Sciatic nerve (tissue), 2 donors: Measurements from ENCODE around the gene LIX1. TPM values are rescaled to one million over a fixed set of nuclear protein-coding genes. Genes with fewer than 3 reads are reported as not detected.

Experiments
- ATAC-seq: fragments of 200-7000 bp; cut with Tn5 transposase; one replicate; pipeline ENCODE4 v1.9.1; 2020; ENCODE audit warnings: mild to moderate bottlenecking, moderate library complexity
- DNase-seq: peaks from one replicate; pipeline ENCODE4 v3.0.0-alpha.2; 2020; ENCODE audit warnings: low spot score
- intact Hi-C: fragments of 100-400 bp; cut with DNase I; formaldehyde crosslinking; loops from one replicate; pipeline ENCODE4 v1.14.2; 2022
- total RNA-seq: library from RNA; stranded (reverse); fragmentation: NEBNext Ultra II Directional; extraction: Animal tissue kit (Norgen Biotek cat#: 25700); gene quantifications from one replicate; pipeline ENCODE4 v1.2.1, GENCODE V29; 2021
- donor health status: DM: no; HTN: no; CAD: no.
- donor health status: DM: no; HTN: no; CAD: no.

Gene LIX1
- total RNA-seq, 1 donor from 2014 or later, result not detected

- intact Hi-C loops, result no loop called here
- ATAC-seq, result no peak
- DNase-seq, result no peak
Measured at GRCh38 chr5:97111616-97112015, 30.8 kb downstream of the LIX1 start.

GRCh38 chr5:97111004-97111403 is 31.4 kb downstream of the LIX1 start:
- intact Hi-C loops, result no loop called here
- DNase-seq (no peak), ATAC-seq (no peak)

GRCh38 chr5:97107318-97107717 is 35.1 kb downstream of the LIX1 start:
- intact Hi-C loops, result no loop called here
- ATAC-seq (no peak), DNase-seq (no peak)

- intact Hi-C loops, result no loop called here
- ATAC-seq (no peak), DNase-seq (no peak)
Measured at GRCh38 chr5:97106216-97106581, 36.2 kb downstream of the LIX1 start.

GRCh38 chr5:97105501-97106215 is 36.8 kb downstream of the LIX1 start:
- ATAC-seq (no peak), DNase-seq (no peak)
- intact Hi-C loops, result no loop called here

- intact Hi-C loops, result no loop called here
- DNase-seq, result no peak
- no peak for ATAC-seq
Measured at GRCh38 chr5:97102010-97102470, 40.4 kb downstream of the LIX1 start.

GRCh38 chr5:97101189-97101910 is 41.1 kb downstream of the LIX1 start:
- intact Hi-C loops, result no loop called here
- ATAC-seq, result no peak
- DNase-seq, result no peak

GRCh38 chr5:97100476-97100875 is 41.9 kb downstream of the LIX1 start:
- intact Hi-C loops, result no loop called here
- ATAC-seq, result no peak
- DNase-seq, result no peak

- DNase-seq (no peak), ATAC-seq (peak; percentile 15)
Measured at GRCh38 chr5:97098922-97099321, 43.5 kb downstream of the LIX1 start.

GRCh38 chr5:97097326-97098230 is 44.8 kb downstream of the LIX1 start:
- intact Hi-C loops, result no loop called here
- DNase-seq, result no peak
- ATAC-seq, result no peak

More at GRCh38 chr5:97098922-97099321, 43.5 kb downstream of the LIX1 start:
- intact Hi-C loops, result no loop called here

- intact Hi-C loops, result no loop called here
- DNase-seq (no peak), ATAC-seq (no peak)
Measured at GRCh38 chr5:97096846-97097245, 45.6 kb downstream of the LIX1 start.

GRCh38 chr5:97096191-97096590 is 46.2 kb downstream of the LIX1 start:
- no peak for DNase-seq
- no peak for ATAC-seq
- intact Hi-C loops, result no loop called here

- DNase-seq, result no peak
- intact Hi-C loops, result no loop called here
- no peak for ATAC-seq
Measured at GRCh38 chr5:97095318-97095732, 47.1 kb downstream of the LIX1 start.

GRCh38 chr5:97094579-97095317 is 47.7 kb downstream of the LIX1 start:
- intact Hi-C loops, result no loop called here
- ATAC-seq (no peak), DNase-seq (no peak)

GRCh38 chr5:97093193-97093592 is 49.2 kb downstream of the LIX1 start:
- ATAC-seq (no peak), DNase-seq (no peak)
- intact Hi-C loops, result no loop called here

- ATAC-seq (no peak), DNase-seq (no peak)
- intact Hi-C loops, result no loop called here
Measured at GRCh38 chr5:97090944-97091343, 51.5 kb downstream of the LIX1 start.

GRCh38 chr5:97089149-97089801 is 53.1 kb downstream of the LIX1 start:
- intact Hi-C loops, result no loop called here
- no peak for DNase-seq

GRCh38 chr5:97088774-97089148 is 53.6 kb downstream of the LIX1 start:
- DNase-seq (no peak), ATAC-seq (no peak)
- intact Hi-C loops, result no loop called here

More at GRCh38 chr5:97089149-97089801, 53.1 kb downstream of the LIX1 start:
- no peak for ATAC-seq
